Left hindlimb (tissue), 1 donor: ENCODE results near the gene ABI1.
"Not testable (repeated sequence)": the region's sequence is repeated elsewhere in the genome, so short reads cannot be mapped to it uniquely, and the experiment has no call there.

Experiments used
- DNase-seq: peaks from one replicate; pipeline ENCODE4 v3.0.0-alpha.2; 2018

ABI1 gene

DNA sequence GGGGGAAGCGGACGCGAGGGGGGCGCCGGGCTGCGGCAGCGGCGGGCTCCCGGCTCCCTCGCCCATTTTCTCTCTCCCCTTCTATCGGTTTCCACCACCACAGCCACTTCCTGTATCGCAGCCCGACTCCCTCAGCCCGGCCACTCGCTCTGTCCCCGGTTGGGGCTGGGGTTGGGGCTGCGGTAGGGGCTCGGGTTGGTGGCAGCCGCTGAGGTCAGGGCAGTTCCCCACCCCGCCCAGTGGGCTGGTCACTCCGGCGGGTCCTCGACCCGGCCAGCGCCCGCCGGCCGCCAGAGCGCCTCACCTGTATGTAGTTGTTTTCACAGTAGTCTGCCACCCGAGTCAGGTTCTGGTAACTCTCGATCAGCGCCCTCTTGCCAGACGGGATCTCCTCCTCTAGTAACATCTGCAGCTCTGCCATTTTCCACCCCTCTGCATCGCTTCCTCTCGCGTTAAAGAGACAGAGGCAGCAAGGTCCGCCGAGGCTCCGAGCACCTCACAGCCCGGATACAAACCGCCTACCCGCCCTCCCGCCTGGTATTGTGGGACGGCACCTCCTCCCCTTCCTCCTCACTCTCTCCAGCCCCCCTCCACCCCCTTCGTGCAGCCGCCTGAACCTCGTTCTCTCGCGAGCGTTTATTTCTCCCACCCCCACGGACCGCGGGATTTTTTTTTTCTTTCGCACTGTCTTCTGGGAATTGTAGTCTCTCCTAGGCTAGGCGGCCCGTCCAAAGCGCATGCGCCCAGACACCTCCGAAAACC, at the start of gene ABI1:
Gene ABI1, minus strand, starts transcription at position 516 of the 762 bp plus-strand sequence. Its CDS starts 95 bp downstream, at position 421.
- DNase-seq = peak; percentile 98

DNA sequence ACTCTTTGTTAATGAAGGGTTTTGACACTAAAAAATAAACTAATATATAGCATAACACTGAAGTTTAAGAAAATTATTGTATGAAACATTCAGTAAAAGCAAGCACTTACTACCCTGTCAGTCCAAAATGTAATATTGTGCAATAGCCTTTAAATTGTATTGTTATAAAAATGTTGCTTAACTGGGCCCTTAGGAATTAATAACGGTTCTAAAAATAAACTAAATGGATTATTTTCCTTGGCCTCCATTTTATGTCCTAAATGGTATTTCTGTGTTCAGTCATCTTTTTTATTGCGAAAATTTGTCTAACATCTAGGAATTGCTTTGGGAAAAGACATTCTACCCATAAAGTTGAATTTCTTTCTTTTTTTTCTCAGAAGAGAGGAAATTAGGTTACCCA, 49.0 kb upstream of the ABI1 start:
- no peak for DNase-seq

DNA sequence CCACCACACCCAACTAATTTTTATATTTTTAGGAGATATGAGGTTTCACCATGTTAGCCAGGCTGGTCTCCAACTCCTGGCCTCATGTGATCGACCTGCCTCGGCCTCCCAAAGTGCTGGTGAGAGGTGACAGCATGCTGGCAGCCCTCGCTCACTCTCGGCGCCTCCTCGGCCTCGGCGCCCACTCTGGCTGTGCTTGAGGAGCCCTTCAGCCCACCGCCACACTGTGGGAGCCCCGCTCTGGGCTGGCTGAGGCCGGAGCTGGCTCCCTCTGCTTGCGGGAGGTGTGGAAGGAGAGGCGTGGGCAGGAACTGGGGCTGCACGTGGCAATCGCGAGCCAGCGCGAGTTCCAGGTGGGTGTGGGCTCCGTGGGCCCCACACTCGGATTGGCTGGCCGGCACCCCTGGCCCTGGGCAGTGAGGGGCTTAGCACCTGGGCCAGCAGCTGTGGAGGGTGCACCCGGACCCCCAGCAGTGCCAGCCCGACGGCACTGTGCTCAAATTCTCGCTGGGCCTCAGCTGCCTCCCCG, 44.6 kb upstream of the ABI1 start:
- DNase-seq = not testable (repeated sequence)

DNA sequence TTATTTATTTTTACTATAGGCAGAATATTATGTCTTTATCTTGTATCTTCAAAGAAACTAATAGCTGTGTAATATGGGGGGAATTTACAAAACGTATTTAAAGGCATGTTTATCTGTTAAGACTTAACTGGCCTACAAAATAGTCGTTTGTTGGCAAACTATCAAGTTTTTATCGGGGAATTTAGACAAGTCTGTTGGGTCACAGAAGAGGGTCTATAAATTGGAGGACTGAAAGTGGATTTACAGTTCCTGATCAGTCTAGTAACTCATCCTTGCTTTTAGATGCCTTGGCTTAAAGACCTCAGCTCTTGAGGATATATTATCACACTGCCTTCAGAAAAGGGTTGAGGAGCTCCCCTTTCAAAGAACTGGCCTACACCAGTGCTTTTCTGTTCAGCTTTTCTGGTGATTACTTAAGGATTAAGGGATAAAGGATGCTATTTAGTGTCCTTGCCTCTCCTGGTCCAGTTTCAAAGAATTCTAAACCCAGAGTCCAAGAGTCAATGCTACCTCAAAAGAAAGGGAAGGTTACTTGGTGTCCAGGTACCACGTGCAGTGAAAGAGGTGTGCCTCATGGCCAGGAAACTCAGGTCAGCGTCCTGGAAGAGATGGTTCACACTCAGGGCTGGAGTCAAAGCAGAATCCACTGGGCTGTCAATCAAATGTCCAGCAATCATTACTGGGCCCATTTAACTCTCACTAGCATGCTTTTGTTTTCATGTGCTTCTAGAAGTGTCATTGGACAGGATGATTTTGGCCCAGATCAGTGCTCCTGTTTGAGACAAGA, 42.9 kb upstream of the ABI1 start:
- DNase-seq = no peak

DNA sequence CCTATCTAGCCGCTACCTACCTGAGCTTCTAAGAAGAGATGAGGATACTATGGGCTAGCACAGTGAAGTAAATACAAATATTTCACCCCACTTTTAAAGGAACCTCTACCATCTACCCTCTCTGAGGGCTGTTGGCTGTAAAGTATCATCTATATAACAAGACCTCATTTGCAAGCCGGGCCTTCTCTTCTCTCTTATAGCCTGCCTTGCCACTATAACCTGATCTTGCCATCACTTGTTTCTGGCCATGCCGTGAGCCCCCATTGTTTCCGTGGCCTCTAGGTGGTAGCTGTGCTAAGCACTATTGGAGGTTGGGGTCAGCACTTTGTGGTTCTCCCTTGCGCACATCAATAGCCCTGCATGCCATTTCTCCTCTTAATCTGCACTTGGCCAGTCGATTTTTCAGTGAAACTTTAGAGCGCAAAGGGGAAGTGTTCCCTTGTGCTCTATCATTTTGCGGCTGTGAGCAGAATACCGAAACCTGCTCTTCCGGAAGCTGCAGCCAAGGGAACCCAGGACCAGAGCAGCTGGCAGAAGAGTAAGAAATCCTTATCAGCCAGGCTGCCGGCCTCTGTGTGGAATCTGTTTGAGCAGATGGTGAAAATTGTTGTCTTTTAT, 31.7 kb upstream of the ABI1 start:
- DNase-seq = not testable (repeated sequence)

DNA sequence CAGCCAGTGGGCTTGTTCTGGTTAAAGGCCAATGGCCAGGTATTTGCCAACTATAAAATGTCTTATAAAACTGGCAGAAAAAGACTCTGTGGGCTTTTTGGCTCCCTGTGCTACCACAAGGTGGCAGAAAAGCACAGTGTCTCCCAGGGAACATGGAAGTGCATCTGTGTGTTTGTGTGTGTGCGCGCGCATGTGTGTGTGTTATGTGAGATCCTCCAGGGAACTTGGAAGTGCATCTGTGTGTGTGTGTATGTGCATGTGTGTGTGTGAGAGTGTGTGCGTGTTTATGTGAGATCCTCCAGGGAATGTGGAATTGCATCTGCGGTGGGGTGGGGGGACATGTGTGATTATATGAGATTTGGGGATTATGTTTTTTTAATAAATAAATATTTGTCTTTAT, 30.2 kb upstream of the ABI1 start:
- peak; percentile 56 for DNase-seq

DNA sequence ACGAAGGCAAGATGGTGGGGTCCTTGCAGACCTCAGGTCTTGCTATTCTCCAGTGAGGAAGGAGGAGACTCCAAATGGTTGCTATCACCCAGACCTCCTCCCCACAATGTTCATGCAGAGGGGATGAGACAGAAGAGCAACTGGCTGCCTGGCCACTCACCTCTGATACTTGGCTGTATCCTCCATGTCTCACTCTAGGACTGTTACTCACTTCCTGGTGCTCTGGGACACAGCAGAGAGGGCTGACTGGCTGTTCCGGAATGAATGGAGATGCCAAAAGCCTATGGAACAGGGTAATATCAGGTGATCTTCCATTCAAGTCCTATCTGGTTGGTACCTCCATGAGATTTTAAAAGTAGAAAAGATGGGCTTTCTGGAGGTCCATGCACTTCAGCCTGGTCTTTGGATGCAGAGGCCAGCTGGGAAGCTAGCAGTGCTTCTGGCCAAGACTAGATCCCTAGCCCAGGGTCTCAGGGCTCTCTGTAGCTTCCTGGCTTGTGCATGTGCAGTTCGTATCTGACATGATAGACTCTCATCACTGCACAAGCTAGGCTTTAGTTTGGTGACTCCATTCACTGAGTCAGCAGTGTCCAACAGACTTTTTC, 27.0 kb upstream of the ABI1 start:
- no peak for DNase-seq

DNA sequence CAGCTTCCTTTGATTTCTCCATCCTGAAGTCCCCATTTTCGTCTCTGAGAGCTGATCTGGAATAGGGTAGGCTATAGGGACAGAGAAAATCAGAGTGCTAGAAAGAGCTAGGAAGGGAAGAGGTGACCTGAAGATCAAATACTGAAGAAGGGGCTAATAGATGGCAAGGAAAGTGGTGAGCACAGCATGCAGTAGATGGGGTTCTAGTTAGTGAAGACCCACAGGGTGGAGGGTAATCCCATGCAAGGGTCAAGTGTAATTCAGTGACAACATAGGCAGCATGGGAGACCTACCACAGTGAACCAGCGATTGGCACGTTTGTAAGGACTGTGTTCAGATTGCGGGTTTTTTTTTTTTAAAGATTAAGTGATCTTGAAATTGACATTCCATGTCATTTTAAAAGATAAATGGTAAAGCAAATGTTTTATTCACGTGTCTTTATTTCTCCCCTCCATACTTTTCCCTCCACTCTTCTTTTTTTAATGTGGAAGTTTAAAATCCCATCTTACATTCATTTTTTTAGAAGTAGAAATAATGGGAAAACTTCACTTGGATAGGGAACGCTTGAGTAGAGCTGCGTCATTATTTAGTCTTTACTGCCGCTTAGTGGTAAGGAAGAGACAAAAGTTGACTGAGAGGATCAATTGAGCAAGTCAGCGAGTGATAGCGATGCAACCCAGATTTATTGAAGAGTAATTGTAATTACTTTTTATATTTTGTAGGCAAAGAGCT, 21.0 kb upstream of the ABI1 start:
- no peak for DNase-seq

DNA sequence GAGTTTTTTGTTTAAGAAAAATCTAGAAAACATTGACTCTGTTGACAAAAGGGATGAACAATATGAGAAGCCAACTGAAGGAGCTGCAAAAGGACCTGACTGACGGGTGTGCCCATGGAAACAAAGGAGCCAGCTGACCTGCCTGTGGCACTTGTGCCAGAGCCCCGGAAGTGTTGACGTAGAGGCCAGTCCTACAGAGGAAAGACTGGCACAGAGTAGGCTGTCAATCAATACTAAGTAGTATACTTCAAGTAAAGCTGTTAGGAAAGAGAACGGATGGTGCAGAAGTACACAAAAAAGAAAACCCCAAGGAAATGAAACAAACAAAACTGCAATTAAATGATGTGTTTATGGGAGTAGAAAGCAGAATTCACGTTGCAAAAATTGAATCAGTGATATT, 19.0 kb upstream of the ABI1 start:
- DNase-seq = no peak

DNA sequence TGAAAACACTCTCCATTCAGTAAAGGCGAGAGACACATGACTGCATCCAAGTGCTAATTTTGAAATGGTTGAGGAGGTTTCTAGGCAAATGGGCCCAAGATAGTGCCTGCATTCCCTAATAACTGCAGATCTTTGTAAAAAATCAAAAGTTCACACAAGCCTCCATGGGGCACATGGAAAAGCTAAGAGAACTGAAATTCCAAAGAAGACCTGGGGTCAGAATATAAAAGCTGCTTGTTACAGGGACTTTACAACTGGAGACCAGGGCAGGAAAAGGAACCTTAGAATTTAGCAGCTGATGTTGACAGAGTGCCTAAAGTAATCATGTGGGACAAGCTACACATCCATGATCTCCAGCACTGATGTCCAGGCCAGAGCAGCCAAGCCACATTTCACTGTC, 10.0 kb upstream of the ABI1 start:
- no peak for DNase-seq

DNA sequence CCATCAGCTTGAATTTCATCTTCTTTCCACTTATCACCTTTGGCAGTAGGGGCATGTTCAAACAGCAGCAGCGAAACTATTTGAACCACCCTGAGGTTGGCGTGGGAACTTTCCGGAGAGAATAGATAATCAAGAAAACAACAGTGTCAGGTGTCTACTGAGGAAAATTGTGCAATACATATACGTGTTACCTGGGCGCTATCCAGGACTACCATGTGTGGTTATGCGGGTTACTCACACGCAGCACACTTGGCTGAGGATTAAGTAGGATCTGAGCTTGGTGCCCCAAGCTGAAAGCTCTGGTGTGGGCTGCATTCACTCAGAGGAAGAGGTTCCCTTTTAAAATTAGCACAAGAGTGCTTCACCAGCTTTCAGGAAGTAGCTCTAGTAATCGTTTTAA, 8.8 kb upstream of the ABI1 start:
- no peak for DNase-seq

DNA sequence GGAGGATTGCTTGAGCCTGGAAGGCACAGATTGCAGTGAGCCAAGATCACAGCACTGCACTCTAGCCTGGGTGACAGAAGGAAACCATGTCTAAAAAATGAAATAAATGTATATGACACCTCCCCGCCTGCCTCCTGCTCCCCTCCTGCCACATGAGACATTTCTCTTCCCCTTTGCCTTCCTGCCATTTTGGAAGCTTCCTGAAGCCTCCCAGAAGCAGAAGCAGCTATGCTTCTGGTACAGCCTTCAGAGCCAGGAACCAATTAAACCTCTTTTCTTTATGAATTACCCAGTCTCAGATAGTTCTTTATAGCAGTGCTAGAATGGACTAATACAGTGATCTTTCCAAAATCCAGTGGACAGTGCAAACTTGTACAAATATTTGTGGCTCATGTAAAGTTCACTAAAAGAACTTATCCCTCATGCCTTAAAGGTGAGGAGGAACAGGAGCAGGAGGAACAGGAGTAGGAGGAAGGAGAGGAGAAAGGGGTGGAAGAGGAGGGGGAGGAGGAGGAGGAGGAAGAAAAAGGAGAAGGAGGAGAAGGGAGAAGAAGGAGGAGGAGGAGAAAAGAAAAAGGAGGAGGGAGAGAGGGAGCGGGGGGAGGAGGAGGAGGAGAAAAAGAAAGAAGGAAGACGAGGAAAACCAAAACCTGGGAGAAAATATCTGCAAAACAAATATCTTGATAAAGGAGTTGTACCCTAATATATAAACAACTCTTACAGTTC, 2.8 kb upstream of the ABI1 start:
- DNase-seq = no peak

DNA sequence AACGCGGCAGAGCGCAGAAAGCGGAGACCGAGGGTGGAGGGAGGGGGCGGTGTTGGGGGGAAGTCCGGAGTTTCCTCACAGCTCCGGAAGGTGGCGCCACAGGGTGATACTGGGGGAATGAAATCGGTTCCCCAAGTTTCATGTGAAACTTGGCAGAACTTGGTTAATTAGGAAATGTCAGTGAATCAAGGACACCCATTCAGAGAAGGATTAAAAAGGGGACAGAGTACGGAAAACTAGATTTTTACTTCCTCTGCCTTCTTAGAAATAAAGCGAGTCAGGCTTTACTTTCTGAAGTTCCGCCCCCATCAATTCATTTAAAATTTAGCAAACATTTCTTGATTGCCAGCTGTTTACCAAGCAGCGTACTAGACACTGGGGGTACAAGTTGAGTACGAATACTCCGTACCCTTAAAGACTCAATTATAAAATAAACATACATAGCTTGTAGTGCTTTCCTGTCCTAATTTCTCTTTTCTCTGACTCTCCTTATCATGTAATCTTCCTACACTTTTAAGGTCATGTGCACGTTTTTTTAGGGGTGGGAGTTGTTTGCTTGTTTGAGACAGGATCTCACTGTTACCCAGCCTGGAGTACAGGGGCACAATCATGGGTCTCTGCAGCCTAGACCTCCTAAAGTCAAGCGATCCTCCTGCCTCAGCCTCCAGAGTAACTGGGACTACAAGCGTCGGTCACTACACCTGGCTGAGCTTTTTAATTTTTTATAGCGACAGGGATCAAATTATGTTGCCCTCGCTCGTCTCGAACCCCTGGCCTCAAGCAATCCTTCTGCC, 644 bp upstream of the ABI1 start:
- DNase-seq = no peak

DNA sequence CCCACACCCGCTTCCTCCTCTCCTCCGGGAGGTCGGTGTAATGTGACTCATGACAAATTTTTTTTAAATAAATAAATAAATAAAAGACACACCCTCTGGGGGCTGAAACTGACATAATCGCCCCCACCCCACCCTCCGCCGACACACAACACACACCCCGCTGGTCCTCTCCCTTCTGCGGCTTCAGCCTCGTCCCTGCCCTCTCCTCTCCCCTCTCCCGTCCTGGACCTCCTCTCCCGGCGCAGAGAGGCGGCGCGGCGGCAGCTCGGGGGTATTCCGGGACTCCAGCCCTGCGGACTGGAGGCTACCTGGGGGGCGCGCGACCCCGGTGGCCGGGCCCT, 686 bp downstream of the ABI1 start:
- peak; percentile 81 for DNase-seq

DNA sequence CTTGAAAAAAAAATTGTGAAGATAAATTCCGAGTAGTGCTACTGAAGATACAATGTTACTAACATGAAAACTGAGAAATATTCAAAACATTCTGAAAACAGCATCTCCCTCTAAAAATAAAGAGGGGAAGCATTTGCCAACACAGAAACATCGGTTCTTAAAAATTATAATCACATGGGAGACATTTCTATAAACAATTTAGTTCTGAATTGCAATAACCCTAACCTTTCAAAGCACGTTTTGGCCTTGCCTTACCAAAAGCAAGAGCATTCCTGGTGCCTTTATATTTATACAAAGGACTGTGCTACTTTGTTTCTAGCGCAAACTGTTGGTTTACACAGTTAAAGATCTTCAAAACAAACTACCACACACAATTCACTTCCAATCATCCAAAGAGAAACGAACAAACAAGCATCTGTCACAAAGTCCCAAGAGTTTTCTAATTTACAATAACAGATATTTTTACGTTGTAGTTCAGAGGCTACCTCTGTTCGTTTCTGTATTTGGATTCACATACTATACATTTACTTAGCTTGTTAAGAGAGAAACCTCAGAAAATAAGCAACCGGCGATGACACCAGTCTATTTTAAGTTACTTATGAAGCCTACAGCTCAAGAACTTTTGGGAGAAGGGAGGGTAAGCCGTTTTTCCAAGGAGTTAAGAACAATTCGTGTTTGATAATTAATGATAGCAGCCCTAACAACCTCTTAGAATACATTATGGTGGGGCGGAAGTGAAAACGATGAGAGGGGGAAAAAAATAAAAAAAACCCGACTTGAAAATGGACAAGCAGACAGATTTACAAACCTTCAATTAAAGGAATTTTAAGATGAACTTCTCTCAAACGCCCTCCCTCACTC, 1.3 kb downstream of the ABI1 start:
- no peak for DNase-seq

DNA sequence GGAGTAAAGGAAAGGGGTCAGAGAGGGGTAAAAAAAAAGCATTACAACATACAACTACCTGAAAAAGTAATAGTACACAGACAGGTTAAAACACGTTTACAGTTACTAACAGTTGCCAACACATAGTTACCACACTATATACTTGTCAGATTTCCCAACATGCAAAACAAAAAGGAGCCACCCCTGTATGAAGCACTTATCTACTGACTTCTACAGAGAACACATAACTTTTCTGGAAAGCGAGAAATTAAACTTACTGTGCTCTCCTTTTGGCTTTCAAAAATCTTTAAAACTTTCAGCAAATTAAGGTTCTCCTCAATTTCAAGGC, 2.1 kb downstream of the ABI1 start:
- no peak for DNase-seq

DNA sequence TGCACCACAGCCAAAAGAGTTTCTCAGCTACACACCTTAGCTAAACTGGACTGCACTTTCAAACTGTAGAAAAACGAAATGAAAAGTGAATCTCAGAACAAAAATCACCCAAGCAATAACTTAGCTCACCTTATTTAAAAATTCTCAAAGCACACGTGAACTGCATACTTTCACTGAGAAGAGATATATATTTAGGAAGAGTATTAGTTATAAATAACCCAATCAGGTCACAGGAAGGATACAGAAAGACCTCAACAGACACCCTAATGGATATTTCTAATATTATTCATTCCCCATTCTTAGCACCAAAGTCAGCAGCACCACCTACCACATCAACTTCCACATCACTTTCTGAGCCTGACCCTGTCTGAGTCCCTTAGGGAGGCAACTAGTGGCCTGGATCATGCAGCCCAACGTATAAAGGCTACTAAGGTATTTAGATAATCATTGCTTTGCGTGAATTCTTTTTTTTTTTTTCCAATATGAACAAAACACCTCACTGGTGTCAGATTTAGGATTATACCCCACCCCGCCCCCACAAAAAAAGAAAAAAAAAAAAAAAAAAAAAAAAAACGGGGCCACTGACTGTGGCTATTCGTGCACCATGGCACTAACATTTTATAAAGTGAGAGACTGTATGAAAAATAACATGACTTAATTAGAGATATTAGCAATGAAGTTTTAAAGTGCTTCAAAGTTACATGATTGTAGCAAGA, 2.6 kb downstream of the ABI1 start:
- DNase-seq = no peak

DNA sequence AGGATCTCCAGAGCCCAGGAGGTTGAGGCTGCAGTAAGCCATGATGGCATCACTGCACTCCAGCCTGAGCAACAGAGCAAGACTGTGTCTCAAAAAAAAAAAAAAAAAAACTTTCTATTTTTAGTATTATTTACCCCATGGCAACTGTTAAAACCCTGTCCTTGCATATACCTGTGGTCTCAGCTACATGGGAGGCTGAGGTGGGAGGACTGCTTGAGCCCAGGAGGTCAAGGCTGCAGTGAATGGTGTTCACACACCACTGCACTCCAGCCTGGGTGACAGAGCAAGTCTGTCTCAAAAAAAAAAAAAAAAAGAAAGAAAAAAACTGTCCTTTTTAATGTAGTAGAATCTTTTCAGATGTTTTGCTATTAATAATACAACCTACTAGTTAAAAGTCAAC, 3.2 kb downstream of the ABI1 start:
- DNase-seq = not testable (repeated sequence)

DNA sequence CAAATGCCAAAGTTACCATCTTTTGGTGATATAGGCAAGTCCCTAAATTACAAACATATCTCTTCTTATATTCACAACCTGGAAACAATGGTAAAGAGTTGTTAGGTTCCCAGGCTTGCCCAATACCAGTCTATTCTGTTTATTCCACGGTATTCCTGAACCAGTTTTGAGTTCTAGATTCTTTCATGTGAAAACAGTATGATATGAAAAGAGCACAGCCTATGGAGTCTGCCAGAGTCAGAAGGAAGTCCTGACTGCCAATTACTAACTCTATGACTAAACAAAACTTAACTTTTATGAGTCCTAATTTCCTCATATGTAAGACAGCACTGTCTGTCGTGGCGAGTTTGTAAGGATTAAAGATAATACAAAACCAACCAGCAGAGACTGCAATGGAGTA, 5.6 kb downstream of the ABI1 start:
- DNase-seq = no peak

DNA sequence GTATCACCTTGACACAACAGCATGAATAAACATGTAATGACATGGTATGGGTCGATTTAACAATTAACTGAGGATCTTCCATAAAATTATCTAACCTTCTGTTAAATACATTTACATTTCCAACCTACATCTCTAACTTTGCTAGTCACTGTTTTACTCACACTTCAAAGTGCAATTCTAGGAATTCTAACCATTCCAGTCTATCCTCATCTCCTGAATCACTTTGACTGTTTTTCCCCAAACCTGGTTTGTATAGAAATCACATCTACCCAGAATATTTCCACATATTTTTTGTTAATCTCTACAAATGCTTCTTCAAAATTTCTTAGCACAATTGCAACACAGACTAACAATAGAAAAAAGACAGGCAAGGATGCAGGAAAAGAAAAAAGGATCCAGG, 6.2 kb downstream of the ABI1 start:
- DNase-seq = no peak
